CD4-positive, alpha-beta T cell (primary cell): ENCODE data around the gene WASF3. TPM values are rescaled to one million over a fixed set of nuclear protein-coding genes. Genes with fewer than 3 reads are reported as not detected.

Source experiments
- ATAC-seq: fragments of 200-7000 bp; cut with Tn5 transposase; one replicate; pipeline ENCODE4 v1.10.0; 2022; ENCODE audit warnings: mild to moderate bottlenecking; ENCODE audit not compliant: poor library complexity
- CTCF ChIA-PET: fragments of 350-600 bp; sonication (Branson Sonifier 250); formaldehyde crosslinking; loops from one replicate; lab custom pipeline; 2021; ENCODE audit warnings: antibody characterized with exemption, inconsistent platforms; lab: Charles Lee
- POLR2A ChIA-PET: fragments of 350-600 bp; sonication (Branson Sonifier 250); formaldehyde crosslinking; loops from one replicate; lab custom pipeline; 2021; ENCODE audit warnings: antibody characterized with exemption, inconsistent platforms; lab: Charles Lee
- DNase-seq, 14 experiments: peaks; one replicate each; pipeline ENCODE4 v3.0.0-alpha.2; 2013 to 2020; ENCODE audit warnings: mixed read lengths in 2 of 14
- H3K27ac ChIP-seq, 2 donors: one replicate each; pipeline versions ENCODE4 v1.5.1 to v1.7.0; 2013; ENCODE audit warnings: low read length in 2 of 2, low read depth in 1 of 2, mild to moderate bottlenecking in 1 of 2
- H3K27me3 ChIP-seq, 2 experiments: 1 replicate in 1 of 2; 2 replicates in 1 of 2; pipeline versions ENCODE4 v1.6.1 to v1.7.0; 2013; ENCODE audit warnings: low read length in 2 of 2, control low read depth in 1 of 2, mild to moderate bottlenecking in 1 of 2, moderate library complexity in 1 of 2; ENCODE audit not compliant: insufficient read depth in 2 of 2, control insufficient read depth in 1 of 2
- H3K36me3 ChIP-seq: one replicate; pipeline ENCODE4 v1.6.1; 2013; ENCODE audit warnings: low read length, control low read depth; ENCODE audit not compliant: insufficient read depth
- H3K4me1 ChIP-seq: one replicate; pipeline ENCODE4 v1.6.1; 2013; ENCODE audit warnings: low read length, control low read depth; ENCODE audit not compliant: insufficient read depth
- H3K4me3 ChIP-seq: one replicate; pipeline ENCODE4 v1.5.1; 2013; ENCODE audit warnings: mild to moderate bottlenecking, low read length, moderate library complexity
- H3K9me3 ChIP-seq, 2 experiments: 1 replicate in 1 of 2; 2 replicates in 1 of 2; pipeline versions ENCODE4 v1.6.1 to v1.7.0; 2013; ENCODE audit warnings: low read length in 2 of 2, mild to moderate bottlenecking in 2 of 2, control low read depth in 1 of 2, moderate library complexity in 1 of 2; ENCODE audit not compliant: control insufficient read depth in 1 of 2, insufficient read depth in 1 of 2
- H3K27ac Mint-ChIP-seq: one replicate; pipeline ENCODE4 v1.8.0; 2020; ENCODE audit warnings: mixed read lengths
- H3K27me3 Mint-ChIP-seq: one replicate; pipeline ENCODE4 v1.8.0; 2021; ENCODE audit warnings: mixed read lengths
- H3K36me3 Mint-ChIP-seq: one replicate; pipeline ENCODE4 v1.8.0; 2021; ENCODE audit warnings: low read depth, mixed read lengths
- H3K4me1 Mint-ChIP-seq: one replicate; pipeline ENCODE4 v1.8.0; 2021; ENCODE audit warnings: low read depth, mixed read lengths
- H3K4me3 Mint-ChIP-seq: one replicate; pipeline ENCODE4 v1.8.0; 2020; ENCODE audit warnings: mild to moderate bottlenecking, mixed read lengths
- H3K9me3 Mint-ChIP-seq: one replicate; pipeline ENCODE4 v1.8.0; 2020; ENCODE audit warnings: mixed read lengths
- intact Hi-C, 2 experiments: fragments of 100-400 bp; cut with DNase I in 1 of 2; cut with micrococcal nuclease in 1 of 2; formaldehyde crosslinking; loops; one replicate each; pipeline versions ENCODE4 v1.15.1 to v1.9.0; 2023 to 2025; cut with DNase I, micrococcal nuclease
- total RNA-seq, 174 experiments: library from RNA in 2 of 174; stranded (reverse) in 2 of 174; gene quantifications; one replicate each; pipeline ENCODE4 v1.2.3 and lab custom pipeline; 2021 to 2026
- TF ChIP-seq, protein P1 (sequence below): fragments of 200-600 bp; IDR thresholded peaks from one replicate; pipeline ENCODE4 v1.8.0; 2022; ENCODE audit warnings: antibody characterized with exemption, mild to moderate bottlenecking

WASF3 gene
- total RNA-seq, 2 experiments from 2014 or later, result 0.08 TPM; not detected in 1

DNA sequence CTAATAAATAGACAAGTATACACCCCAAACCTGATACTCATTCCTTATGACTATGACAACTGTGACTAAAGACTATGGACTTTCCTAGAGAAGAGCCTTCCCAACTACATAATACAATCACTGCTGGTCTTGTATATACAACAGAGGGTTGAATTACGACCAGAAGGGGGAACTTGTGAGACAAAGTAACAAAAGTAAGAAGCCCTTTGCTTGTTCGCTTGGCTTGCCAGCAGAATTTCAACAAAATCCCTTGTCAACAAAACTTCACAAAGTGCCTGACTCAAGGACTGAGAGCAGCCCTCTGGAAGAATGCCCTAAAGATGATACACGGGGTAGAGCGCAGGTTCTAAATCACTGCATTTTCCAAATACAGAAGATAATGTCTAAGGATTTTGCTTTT is 99.4 kb downstream of the WASF3 start:
- Histone ChIP-seq H3K27me3 (peaks cover 0 to 6% of the 10 kb centered on the region in 2 experiments), H3K4me3 (no peak overlapping the region), H3K9me3 (no peaks in the 10 kb centered on the region), H3K36me3 (no peaks in the 10 kb centered on the region), H3K4me1 (no peaks in the 10 kb centered on the region), H3K27ac (no peak overlapping the region)
- intact Hi-C loops, result no loop called here
- H3K36me3 Mint-ChIP-seq, result no peaks in the 10 kb centered on the region
- ATAC-seq (no peak), DNase-seq (no peak)
- no peaks in the 10 kb centered on the region for H3K4me1 Mint-ChIP-seq
- no peaks in the 10 kb centered on the region for H3K9me3 Mint-ChIP-seq
- H3K27ac Mint-ChIP-seq, result no peak overlapping the region
- TF ChIP-seq, protein P1, sequence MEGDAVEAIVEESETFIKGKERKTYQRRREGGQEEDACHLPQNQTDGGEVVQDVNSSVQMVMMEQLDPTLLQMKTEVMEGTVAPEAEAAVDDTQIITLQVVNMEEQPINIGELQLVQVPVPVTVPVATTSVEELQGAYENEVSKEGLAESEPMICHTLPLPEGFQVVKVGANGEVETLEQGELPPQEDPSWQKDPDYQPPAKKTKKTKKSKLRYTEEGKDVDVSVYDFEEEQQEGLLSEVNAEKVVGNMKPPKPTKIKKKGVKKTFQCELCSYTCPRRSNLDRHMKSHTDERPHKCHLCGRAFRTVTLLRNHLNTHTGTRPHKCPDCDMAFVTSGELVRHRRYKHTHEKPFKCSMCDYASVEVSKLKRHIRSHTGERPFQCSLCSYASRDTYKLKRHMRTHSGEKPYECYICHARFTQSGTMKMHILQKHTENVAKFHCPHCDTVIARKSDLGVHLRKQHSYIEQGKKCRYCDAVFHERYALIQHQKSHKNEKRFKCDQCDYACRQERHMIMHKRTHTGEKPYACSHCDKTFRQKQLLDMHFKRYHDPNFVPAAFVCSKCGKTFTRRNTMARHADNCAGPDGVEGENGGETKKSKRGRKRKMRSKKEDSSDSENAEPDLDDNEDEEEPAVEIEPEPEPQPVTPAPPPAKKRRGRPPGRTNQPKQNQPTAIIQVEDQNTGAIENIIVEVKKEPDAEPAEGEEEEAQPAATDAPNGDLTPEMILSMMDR, result no peak
- H3K27me3 Mint-ChIP-seq, result peaks cover 9% of the 10 kb centered on the region
- ChIA-PET CTCF (no interaction called here), POLR2A (no interaction called here)
- H3K4me3 Mint-ChIP-seq, result no peak overlapping the region

DNA sequence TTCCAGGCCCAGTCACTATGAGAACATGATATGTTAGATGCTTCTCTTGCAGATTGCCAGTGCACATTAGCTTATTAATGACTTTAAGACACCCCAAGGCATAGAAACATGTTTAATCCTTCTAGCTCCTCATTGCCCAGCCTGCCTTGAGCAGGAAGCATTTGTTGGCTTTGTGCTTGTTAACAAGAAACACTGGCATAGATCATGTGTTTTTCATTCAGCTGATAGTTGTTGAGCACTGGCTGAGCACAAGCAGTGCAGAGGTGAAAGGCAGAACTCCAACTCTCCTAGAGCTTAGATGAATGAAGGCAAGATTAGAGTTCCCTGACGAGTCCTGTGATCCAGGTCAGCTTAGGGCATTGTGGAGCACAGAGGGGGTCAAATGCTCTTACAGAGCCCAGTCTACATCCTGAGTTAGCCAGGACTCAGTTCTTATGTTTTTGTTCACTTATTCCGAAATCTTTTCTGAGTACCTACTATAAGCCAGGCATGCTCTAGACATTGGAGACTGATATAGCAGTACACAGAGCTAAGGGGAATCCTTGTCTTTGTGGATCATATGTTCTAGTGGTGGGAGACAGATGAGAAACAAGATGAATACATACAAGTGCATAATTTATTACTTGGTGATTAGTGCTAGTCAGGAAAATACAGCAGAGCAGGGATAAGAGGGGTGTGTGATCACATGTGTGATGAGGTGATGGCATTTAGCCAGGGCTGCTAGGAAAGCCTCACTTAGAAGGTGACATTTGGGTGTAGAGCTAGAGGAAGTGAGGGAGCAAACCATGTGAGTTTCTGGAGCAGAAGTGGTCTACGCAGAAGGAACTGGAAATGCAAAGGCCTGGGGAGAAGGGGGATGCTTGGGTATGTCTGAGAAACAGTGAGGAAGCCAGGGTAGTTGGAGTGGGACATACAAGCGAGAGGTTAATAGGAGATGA is 101.2 kb downstream of the WASF3 start:
- H3K36me3 Mint-ChIP-seq, result no peaks in the 10 kb centered on the region
- no peak overlapping the region for H3K27ac ChIP-seq
- POLR2A ChIA-PET, result no interaction called here
- no peaks in the 10 kb centered on the region for H3K9me3 Mint-ChIP-seq
- H3K9me3 ChIP-seq, result no peaks in the 10 kb centered on the region
- H3K27ac Mint-ChIP-seq, result no peak overlapping the region
- H3K4me3 ChIP-seq, result no peak overlapping the region
- ATAC-seq, result no peak
- CTCF ChIA-PET, result interaction anchor here (1.1 kb wide), 1 partner anchor 40 kb away, joined by 3 read pairs; no protein-coding TSS in a partner anchor
- no peaks in the 10 kb centered on the region for H3K4me1 ChIP-seq
- DNase-seq, result no peak
- intact Hi-C loops, result no loop called here
- TF ChIP-seq, protein P1, result no peak
- no peak overlapping the region for H3K4me3 Mint-ChIP-seq
- H3K27me3 Mint-ChIP-seq, result peaks cover 18% of the 10 kb centered on the region
- no peaks in the 10 kb centered on the region for H3K36me3 ChIP-seq
- H3K27me3 ChIP-seq, result no peaks in the 10 kb centered on the region
- H3K4me1 Mint-ChIP-seq, result no peaks in the 10 kb centered on the region

DNA sequence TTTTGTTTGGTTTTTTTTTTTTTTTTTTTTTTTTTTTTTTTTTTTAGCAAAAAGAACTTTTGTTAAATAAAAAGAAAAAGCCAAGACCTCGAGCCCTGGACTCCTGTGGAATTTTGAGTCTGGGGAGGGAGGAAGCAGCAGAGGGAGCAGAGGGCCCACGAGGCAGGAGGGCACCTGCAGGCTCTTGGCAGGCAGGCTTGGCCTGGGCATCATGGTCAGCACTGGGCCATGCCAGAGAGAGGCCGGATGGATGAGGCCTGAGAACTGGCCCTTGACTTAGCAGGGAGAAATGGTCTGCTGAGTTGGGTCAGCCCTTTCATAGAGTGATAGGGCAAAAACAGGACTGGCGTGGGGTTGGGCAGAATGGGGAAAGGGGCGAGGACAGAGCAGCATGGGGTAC is 102.7 kb downstream of the WASF3 start:
- H3K27me3 Mint-ChIP-seq, result peaks cover 18% of the 10 kb centered on the region
- H3K4me3 ChIP-seq, result no peak overlapping the region
- H3K36me3 ChIP-seq, result no peaks in the 10 kb centered on the region
- DNase-seq, result no peak
- H3K9me3 ChIP-seq, result no peaks in the 10 kb centered on the region
- no peaks in the 10 kb centered on the region for H3K27me3 ChIP-seq
- H3K4me1 ChIP-seq, result no peaks in the 10 kb centered on the region
- no peaks in the 10 kb centered on the region for H3K36me3 Mint-ChIP-seq
- ChIA-PET POLR2A (no interaction called here), CTCF (no interaction called here)
- H3K27ac Mint-ChIP-seq, result no peak overlapping the region
- H3K9me3 Mint-ChIP-seq, result no peaks in the 10 kb centered on the region
- H3K4me1 Mint-ChIP-seq, result no peaks in the 10 kb centered on the region
- no peak overlapping the region for H3K27ac ChIP-seq
- TF ChIP-seq, protein P1, result no peak
- ATAC-seq, result no peak
- intact Hi-C loops, result no loop called here
- no peak overlapping the region for H3K4me3 Mint-ChIP-seq
